BJ (cell line): Measurements from ENCODE around the gene IL19. TPM values are rescaled to one million over a fixed set of nuclear protein-coding genes. Genes with fewer than 3 reads are reported as not detected.

Experiments
- CTCF ChIA-PET: fragments of 350-600 bp; formaldehyde crosslinking; extraction: SDS; loops from one replicate; lab custom pipeline; 2021; ENCODE audit warnings: antibody characterized with exemption, inconsistent platforms; lab: Yijun Ruan, JAX
- POLR2A ChIA-PET: fragments of 300-600 bp; sonication (Branson Sonifier 250); formaldehyde crosslinking; extraction: SDS; loops from one replicate; lab custom pipeline; 2021; ENCODE audit warnings: antibody characterized with exemption; lab: Charles Lee
- DNase-seq: peaks from one replicate; pipeline ENCODE4 v3.0.0-alpha.2; 2011; ENCODE audit warnings: low read depth
- H3K27me3 ChIP-seq: 2 replicates; pipeline ENCODE4 v1.6.0; 2011; ENCODE audit warnings: low read length; ENCODE audit not compliant: control insufficient read depth, insufficient read depth
- H3K36me3 ChIP-seq: 2 replicates; pipeline ENCODE4 v1.5.1; 2011; ENCODE audit warnings: low read length; ENCODE audit not compliant: control insufficient read depth, insufficient read depth
- H3K4me3 ChIP-seq: 2 replicates; pipeline ENCODE4 v1.5.1; 2011; ENCODE audit warnings: low read depth, mild to moderate bottlenecking, control low read depth, low read length
- CTCF ChIP-seq: IDR thresholded peaks from 2 replicates; pipeline ENCODE4 v1.5.1; 2011; ENCODE audit warnings: low read depth, mild to moderate bottlenecking, control low read depth, inconsistent platforms, low read length, moderate library complexity; ENCODE audit not compliant: insufficient read depth
- polyA plus RNA-seq: library from polyadenylated mRNA; depleted of rRNA; stranded (reverse); fragments of >200 nt; gene quantifications from 2 replicates; pipeline ENCODE4 v1.2.3, GENCODE V29; 2011

The IL19 gene
- polyA plus RNA-seq, 1 experiment: not detected

- ChIA-PET POLR2A (no interaction called here), CTCF (interaction anchor here (0.6 to 8.8 kb wide), 37 partner anchors 8 to 319 kb away, joined by 3 to 127 read pairs (median 5); partner anchors contain the start of genes DYRK3, IL19, IL20 and IL24)
- Histone ChIP-seq H3K27me3 (0 out of 2 replicates have a peak, but pooled peaks cover 1% of the 10 kb centered on the region), H3K4me3 (no peak overlapping the region), H3K36me3 (no peaks in the 10 kb centered on the region)
- DNase-seq: no peak
- TF ChIP-seq CTCF: peak; percentile 49
Measured at GRCh38 chr1:206808615-206809014, 38.0 kb downstream of the IL19 start.

- H3K4me3 ChIP-seq: no peak overlapping the region
- no peak for DNase-seq
- TF ChIP-seq CTCF: peak; percentile 68
- H3K36me3 ChIP-seq: no peaks in the 10 kb centered on the region
- ChIA-PET POLR2A (no interaction called here), CTCF (interaction anchor here (0.6 to 8.8 kb wide), 49 partner anchors 7 to 320 kb away, joined by 3 to 127 read pairs (median 5); partner anchors contain the start of genes DYRK3, IL19, IL20 and IL24)
- 0 out of 2 replicates have a peak, but pooled peaks cover 1% of the 10 kb centered on the region for H3K27me3 ChIP-seq
Measured at GRCh38 chr1:206809504-206810084, 39.0 kb downstream of the IL19 start.

GRCh38 chr1:206812471-206812870, 41.9 kb downstream of the IL19 start:
- TF ChIP-seq CTCF: no peak
- no peak overlapping the region for H3K4me3 ChIP-seq
- no peaks in the 10 kb centered on the region for H3K27me3 ChIP-seq
- H3K36me3 ChIP-seq: no peaks in the 10 kb centered on the region
- ChIA-PET POLR2A (no interaction called here), CTCF (interaction anchor here (1.2 to 5.8 kb wide), 4 partner anchors 12 to 103 kb away, joined by 5 to 127 read pairs (median 11); no protein-coding TSS in a partner anchor)
- DNase-seq: no peak

GRCh38 chr1:206814716-206815341, 44.3 kb downstream of the IL19 start:
- Histone ChIP-seq H3K36me3 (no peaks in the 10 kb centered on the region), H3K27me3 (no peaks in the 10 kb centered on the region), H3K4me3 (no peak overlapping the region)
- no peak for TF ChIP-seq CTCF
- ChIA-PET CTCF (interaction anchor here (1.1 to 2.1 kb wide), 3 partner anchors 94 to 101 kb away, joined by 3 to 6 read pairs (median 5); no protein-coding TSS in a partner anchor), POLR2A (no interaction called here)
- DNase-seq: peak; percentile 40
